HG03469 (cell line): Measurements from ENCODE around the gene AMY2B.
"Not testable (repeated sequence)": the region's sequence is repeated elsewhere in the genome, so short reads cannot be mapped to it uniquely, and the experiment has no call there.

ENCODE experiments used
- ATAC-seq: cut with Tn5 transposase; IDR thresholded peaks from one replicate; pipeline ENCODE4 v1.9.1; 2021; ENCODE audit warnings: mild to moderate bottlenecking, moderate library complexity, moderate number of reproducible peaks; ENCODE audit not compliant: unreplicated experiment

Gene AMY2B

DNA sequence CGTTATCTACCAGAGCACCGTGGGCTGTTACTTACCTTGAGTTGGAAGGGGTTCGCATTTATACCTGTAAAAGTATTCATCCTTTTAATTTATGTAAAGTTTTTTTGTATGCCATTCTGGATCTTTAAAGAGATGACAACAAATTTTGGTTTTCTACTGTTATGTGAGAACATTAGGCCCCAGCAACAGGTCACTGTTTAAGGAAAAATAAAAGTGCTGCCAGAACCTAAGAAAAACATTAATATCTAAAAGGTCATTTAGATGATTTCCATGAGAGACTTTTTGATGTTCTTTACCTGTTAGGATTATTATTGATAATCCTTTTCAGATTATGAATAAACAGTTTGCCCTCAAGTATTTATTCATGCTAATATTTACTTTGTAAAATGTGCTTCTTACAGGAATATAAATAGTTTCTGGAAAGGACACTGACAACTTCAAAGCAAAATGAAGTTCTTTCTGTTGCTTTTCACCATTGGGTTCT, 45.6 kb downstream of the AMY2B start, which contains the start of gene AMY2A:
Gene AMY2A, plus strand, starts transcription at position 434 of the 484 bp plus-strand sequence. Its CDS starts 14 bp downstream, at position 448.
- not testable (repeated sequence) for ATAC-seq

DNA sequence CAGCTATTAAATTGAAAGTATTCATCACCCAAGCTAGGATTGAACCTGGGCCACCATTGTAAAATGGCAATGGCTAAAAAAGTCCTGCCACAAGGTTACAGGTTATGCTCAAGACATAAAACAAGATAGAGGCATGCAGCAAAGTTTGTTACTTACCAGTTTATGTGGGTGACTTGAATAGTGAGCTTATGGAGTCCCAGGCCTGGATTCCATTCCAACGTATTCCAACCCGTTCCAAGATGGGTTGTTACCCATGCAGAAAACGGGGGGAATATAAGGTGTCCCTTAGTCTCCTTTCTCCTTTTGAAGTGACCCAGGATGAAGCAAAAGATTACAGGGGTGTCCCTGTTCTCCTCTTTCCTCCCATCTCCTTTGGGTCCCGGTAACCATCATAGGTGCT, 56.0 kb downstream of the AMY2B start:
- ATAC-seq = not testable (repeated sequence)
